ENCODE measurements around the gene LIFR.

DNA sequence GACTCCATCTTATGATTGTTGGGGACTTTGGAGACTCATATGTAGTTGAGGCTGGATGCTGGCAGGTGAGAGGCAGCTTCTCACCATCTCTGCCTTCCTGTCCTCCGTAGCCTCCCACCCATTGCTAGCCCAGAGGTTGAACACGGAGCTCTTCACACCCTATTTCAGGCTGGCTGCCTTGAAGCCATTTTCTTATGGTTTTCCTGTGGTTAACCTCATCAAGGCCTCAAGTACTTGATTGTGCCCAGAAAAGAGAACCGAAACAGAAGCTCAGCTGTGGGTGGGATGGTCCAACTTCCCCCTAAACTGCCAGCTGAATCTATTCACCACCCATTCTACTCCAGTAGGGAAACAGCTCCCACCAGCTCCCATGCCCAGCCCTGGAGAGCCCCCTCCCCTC, 102.9 kb downstream of the LIFR start:
- TF ChIP-seq, protein P1, sequence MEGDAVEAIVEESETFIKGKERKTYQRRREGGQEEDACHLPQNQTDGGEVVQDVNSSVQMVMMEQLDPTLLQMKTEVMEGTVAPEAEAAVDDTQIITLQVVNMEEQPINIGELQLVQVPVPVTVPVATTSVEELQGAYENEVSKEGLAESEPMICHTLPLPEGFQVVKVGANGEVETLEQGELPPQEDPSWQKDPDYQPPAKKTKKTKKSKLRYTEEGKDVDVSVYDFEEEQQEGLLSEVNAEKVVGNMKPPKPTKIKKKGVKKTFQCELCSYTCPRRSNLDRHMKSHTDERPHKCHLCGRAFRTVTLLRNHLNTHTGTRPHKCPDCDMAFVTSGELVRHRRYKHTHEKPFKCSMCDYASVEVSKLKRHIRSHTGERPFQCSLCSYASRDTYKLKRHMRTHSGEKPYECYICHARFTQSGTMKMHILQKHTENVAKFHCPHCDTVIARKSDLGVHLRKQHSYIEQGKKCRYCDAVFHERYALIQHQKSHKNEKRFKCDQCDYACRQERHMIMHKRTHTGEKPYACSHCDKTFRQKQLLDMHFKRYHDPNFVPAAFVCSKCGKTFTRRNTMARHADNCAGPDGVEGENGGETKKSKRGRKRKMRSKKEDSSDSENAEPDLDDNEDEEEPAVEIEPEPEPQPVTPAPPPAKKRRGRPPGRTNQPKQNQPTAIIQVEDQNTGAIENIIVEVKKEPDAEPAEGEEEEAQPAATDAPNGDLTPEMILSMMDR (IDR thresholded peaks at IDR 0.05) = no peak
- TF ChIP-seq POLR2A (IDR thresholded peaks at IDR 0.05) = no peak

All from prostate gland (tissue), 2 donors.